ENCODE data around the gene MSMB.
"Not testable (repeated sequence)": the region's sequence is repeated elsewhere in the genome, so short reads cannot be mapped to it uniquely, and the experiment has no call there.

The MSMB gene

GRCh38 chr10:46006219-46006618, 39.9 kb downstream of the MSMB start:
- DNase-seq (ENCODE audit: low spot score) = no peak

GRCh38 chr10:46005383-46005782, 40.7 kb downstream of the MSMB start:
- DNase-seq (ENCODE audit: low spot score) = no peak

- DNase-seq (ENCODE audit: low spot score) = no peak
Observed at GRCh38 chr10:46004963-46005362, 41.1 kb downstream of the MSMB start.

- DNase-seq (ENCODE audit: low spot score) = no peak
Observed at GRCh38 chr10:46002916-46003693, 43.0 kb downstream of the MSMB start.

- not testable (repeated sequence) for DNase-seq (ENCODE audit: low spot score)
Observed at GRCh38 chr10:46002189-46002687, 43.8 kb downstream of the MSMB start.

GRCh38 chr10:46001187-46001756, 44.8 kb downstream of the MSMB start:
- no peak for DNase-seq (ENCODE audit: low spot score)

- no peak for DNase-seq (ENCODE audit: low spot score)
Observed at GRCh38 chr10:46000538-46000937, 45.5 kb downstream of the MSMB start.

- DNase-seq (ENCODE audit: low spot score) = not testable (repeated sequence)
Observed at GRCh38 chr10:45999955-46000354, 46.1 kb downstream of the MSMB start.

GRCh38 chr10:45997994-45998763, 47.9 kb downstream of the MSMB start:
- no peak for DNase-seq (ENCODE audit: low spot score)

- DNase-seq (ENCODE audit: low spot score) = no peak
Observed at GRCh38 chr10:45997557-45997956, 48.5 kb downstream of the MSMB start.

- DNase-seq (ENCODE audit: low spot score) = not testable (repeated sequence)
Observed at GRCh38 chr10:45985590-45985989, 60.5 kb downstream of the MSMB start.

GRCh38 chr10:45984473-45984872, 61.6 kb downstream of the MSMB start:
- DNase-seq (ENCODE audit: low spot score) = not testable (repeated sequence)

GRCh38 chr10:45983538-45984186, 62.4 kb downstream of the MSMB start:
- DNase-seq (ENCODE audit: low spot score) = peak; percentile 63
